Epithelial cell of esophagus (primary cell): ENCODE measurements around the gene SNRPF.
"Not testable (repeated sequence)": the region's sequence is repeated elsewhere in the genome, so short reads cannot be mapped to it uniquely, and the experiment has no call there.

Experiments used
- DNase-seq: peaks from one replicate; pipeline ENCODE4 v3.0.0; 2010; ENCODE audit warnings: low read depth
- H3K4me3 ChIP-seq: 2 replicates; pipeline ENCODE4 v1.5.1; 2011; ENCODE audit warnings: mild to moderate bottlenecking, low read length, control low read depth
- CTCF ChIP-seq: IDR thresholded peaks from 2 replicates; pipeline ENCODE4 v1.5.1; 2011; ENCODE audit warnings: low read depth, mild to moderate bottlenecking, low read length, control low read depth, inconsistent platforms; ENCODE audit not compliant: insufficient read depth; ENCODE audit errors: missing control alignments

The SNRPF gene

GRCh38 chr12:95858451-95859343 lies at the start of gene SNRPF:
SNRPF (plus strand) TSS chr12:95858952; CDS start chr12:95859074, 122 bp downstream.
- peak; percentile 99 for DNase-seq
- H3K4me3 ChIP-seq: peak within 1 kb of the TSS; percentile 81
- TF ChIP-seq CTCF: peak; percentile 10

GRCh38 chr12:95809000-95809680 lies 49.6 kb upstream of the SNRPF start:
- DNase-seq: no peak
- no peak overlapping the region for H3K4me3 ChIP-seq
- TF ChIP-seq CTCF: no peak

GRCh38 chr12:95810411-95810810 lies 48.3 kb upstream of the SNRPF start:
- no peak for TF ChIP-seq CTCF
- H3K4me3 ChIP-seq: no peak overlapping the region
- peak; percentile 44 for DNase-seq

- not testable (repeated sequence) for H3K4me3 ChIP-seq
- DNase-seq: peak; percentile 36
These were observed 46.6 kb upstream of the SNRPF start for GRCh38 chr12:95812155-95812554.

GRCh38 chr12:95815632-95816212 lies 43.0 kb upstream of the SNRPF start:
- peak; percentile 63 for TF ChIP-seq CTCF

GRCh38 chr12:95820096-95820703 lies 38.6 kb upstream of the SNRPF start:
- DNase-seq: peak; percentile 70

More at GRCh38 chr12:95815632-95816212, 43.0 kb upstream of the SNRPF start:
- no peak overlapping the region for H3K4me3 ChIP-seq
- DNase-seq: peak; percentile 49

More at GRCh38 chr12:95820096-95820703, 38.6 kb upstream of the SNRPF start:
- peak; percentile 72 for TF ChIP-seq CTCF
- no peak overlapping the region for H3K4me3 ChIP-seq
